ENCODE data around the gene COL3A1.

COL3A1 gene

GRCh38 chr2:188965563-188965962 is 8.6 kb upstream of the COL3A1 start:
- no peak for DNase-seq (ENCODE audit: low spot score in 2 of 2)
- Histone ChIP-seq H3K36me3 (replicated peaks) (no peaks in the 10 kb centered on the region), H3K4me3 (no peak overlapping the region), H3K9me3 (no peaks in the 10 kb centered on the region), H3K4me1 (no peaks in the 10 kb centered on the region), H3K27me3 (ENCODE audit: low read depth) (no peaks in the 10 kb centered on the region)
- in situ Hi-C loops (cut with MboI; ENCODE audit: low sequenced_read_pairs): no loop called here

- in situ Hi-C loops (cut with MboI; ENCODE audit: low sequenced_read_pairs): no loop called here
- Histone ChIP-seq H3K4me1 (no peaks in the 10 kb centered on the region), H3K27me3 (ENCODE audit: low read depth) (no peaks in the 10 kb centered on the region), H3K9me3 (no peaks in the 10 kb centered on the region), H3K4me3 (no peak overlapping the region), H3K36me3 (replicated peaks) (no peaks in the 10 kb centered on the region)
- DNase-seq (ENCODE audit: low spot score in 2 of 2): no peak
These were observed 8.0 kb upstream of the COL3A1 start for GRCh38 chr2:188966079-188966571.

DNA sequence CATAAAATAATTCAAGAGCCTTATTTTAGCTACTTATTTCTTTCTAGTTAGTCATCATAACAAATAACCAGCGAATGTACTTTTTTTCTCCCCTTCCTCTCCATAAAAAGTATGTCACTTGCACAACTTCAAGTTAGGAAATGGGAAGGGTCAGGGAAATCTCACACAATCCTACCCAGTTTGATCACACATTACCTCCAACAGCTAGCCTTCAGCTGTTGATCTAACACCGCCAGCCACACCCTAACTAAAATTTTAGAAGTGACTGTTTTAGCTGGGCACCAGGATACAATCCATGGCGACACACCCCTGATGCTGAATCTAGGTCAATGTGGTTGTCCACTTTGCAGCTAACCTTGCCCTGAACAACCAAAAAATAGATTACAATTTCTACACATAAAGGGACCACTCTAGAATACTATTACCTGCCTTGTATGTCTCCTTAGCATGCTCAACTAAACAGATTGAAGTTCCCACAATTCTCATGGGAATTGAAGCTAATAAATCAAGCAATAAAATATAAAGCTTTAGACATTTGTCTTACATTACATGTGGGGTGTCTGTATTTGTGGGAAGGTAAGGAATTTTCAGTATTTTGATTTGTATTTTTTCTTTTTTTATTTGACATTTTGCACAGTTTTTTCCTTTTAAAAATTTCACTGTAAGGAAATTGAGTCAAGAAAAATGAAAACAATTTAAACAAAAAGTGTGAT is 7.3 kb upstream of the COL3A1 start:
- Histone ChIP-seq H3K36me3 (replicated peaks) (no peaks in the 10 kb centered on the region), H3K4me3 (no peak overlapping the region), H3K27me3 (ENCODE audit: low read depth) (no peaks in the 10 kb centered on the region), H3K9me3 (no peaks in the 10 kb centered on the region), H3K4me1 (no peaks in the 10 kb centered on the region)
- DNase-seq (ENCODE audit: low spot score in 2 of 2): no peak
- in situ Hi-C loops (cut with MboI; ENCODE audit: low sequenced_read_pairs): no loop called here

GRCh38 chr2:188969236-188969635 is 4.9 kb upstream of the COL3A1 start:
- DNase-seq (ENCODE audit: low spot score in 2 of 2): no peak
- in situ Hi-C loops (cut with MboI; ENCODE audit: low sequenced_read_pairs): no loop called here
- no peaks in the 10 kb centered on the region for H3K4me1 ChIP-seq
- no peaks in the 10 kb centered on the region for H3K27me3 ChIP-seq (ENCODE audit: low read depth)
- no peaks in the 10 kb centered on the region for H3K9me3 ChIP-seq
- no peak overlapping the region for H3K4me3 ChIP-seq
- H3K36me3 ChIP-seq (replicated peaks): no peaks in the 10 kb centered on the region

GRCh38 chr2:188969651-188970050 is 4.5 kb upstream of the COL3A1 start:
- no peak overlapping the region for H3K4me3 ChIP-seq
- DNase-seq (ENCODE audit: low spot score in 2 of 2): no peak
- in situ Hi-C loops (cut with MboI; ENCODE audit: low sequenced_read_pairs): no loop called here
- H3K27me3 ChIP-seq (ENCODE audit: low read depth): no peaks in the 10 kb centered on the region
- no peaks in the 10 kb centered on the region; the same call in 1 of the 2 replicates for H3K4me1 ChIP-seq
- no peaks in the 10 kb centered on the region for H3K9me3 ChIP-seq
- H3K36me3 ChIP-seq (replicated peaks): no peaks in the 10 kb centered on the region

DNA sequence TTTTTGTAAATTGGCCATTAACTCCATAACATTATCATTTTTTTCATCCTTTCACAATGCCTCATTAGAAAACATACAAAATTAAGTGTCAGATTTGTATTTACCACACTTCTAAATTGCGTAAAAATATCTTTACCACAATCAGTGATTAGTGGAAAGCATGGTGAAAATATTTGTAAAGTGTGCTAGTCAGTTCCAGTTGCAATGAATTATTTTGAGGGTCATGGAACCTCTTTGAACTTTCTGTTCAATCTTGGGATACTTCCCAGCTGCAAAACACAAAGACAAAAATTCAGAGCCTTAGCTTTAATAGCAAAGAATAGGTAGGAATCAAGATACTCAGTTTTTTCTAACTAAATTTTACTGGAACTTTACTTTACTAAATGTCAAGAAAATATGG is 4.0 kb upstream of the COL3A1 start:
- Histone ChIP-seq H3K4me3 (no peak overlapping the region), H3K36me3 (replicated peaks) (no peaks in the 10 kb centered on the region), H3K9me3 (no peaks in the 10 kb centered on the region), H3K4me1 (no peaks in the 10 kb centered on the region; the same call in 1 of the 2 replicates), H3K27me3 (ENCODE audit: low read depth) (no peaks in the 10 kb centered on the region)
- DNase-seq (ENCODE audit: low spot score in 2 of 2): no peak
- in situ Hi-C loops (cut with MboI; ENCODE audit: low sequenced_read_pairs): no loop called here

- in situ Hi-C loops (cut with MboI; ENCODE audit: low sequenced_read_pairs): no loop called here
- H3K4me3 ChIP-seq: no peak overlapping the region
- no peaks in the 10 kb centered on the region for H3K27me3 ChIP-seq (ENCODE audit: low read depth)
- no peaks in the 10 kb centered on the region; the same call in 1 of the 2 replicates for H3K4me1 ChIP-seq
- H3K9me3 ChIP-seq: no peaks in the 10 kb centered on the region
- no peaks in the 10 kb centered on the region for H3K36me3 ChIP-seq (replicated peaks)
- DNase-seq (ENCODE audit: low spot score in 2 of 2): no peak
These were observed 2.7 kb upstream of the COL3A1 start for GRCh38 chr2:188971432-188971861.

DNA sequence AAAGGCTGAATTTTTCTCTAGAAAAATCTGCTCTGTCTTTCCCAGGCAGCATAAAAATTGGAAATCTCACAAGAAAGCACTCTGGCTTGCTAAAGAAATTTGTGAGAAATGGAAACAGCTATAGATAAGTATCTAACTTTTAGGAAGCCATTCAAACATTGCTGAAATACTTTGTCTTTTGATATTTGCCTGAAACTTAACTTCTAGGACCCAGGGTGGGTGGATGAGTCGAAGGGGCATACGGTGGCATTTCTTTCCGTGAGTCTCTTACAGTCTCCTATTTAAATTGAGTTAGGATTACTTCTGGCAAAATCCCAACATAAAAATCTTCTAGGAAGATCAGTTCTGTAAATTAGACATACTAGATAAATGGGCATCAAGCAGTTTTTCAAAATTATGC is 532 bp upstream of the COL3A1 start:
- Histone ChIP-seq H3K4me1 (no peaks in the 10 kb centered on the region; the same call in 1 of the 2 replicates), H3K36me3 (replicated peaks) (no peaks in the 10 kb centered on the region), H3K27me3 (ENCODE audit: low read depth) (no peaks in the 10 kb centered on the region), H3K9me3 (no peaks in the 10 kb centered on the region), H3K4me3 (no peak overlapping the region)
- DNase-seq (ENCODE audit: low spot score in 2 of 2): no peak
- in situ Hi-C loops (cut with MboI; ENCODE audit: low sequenced_read_pairs): no loop called here

DNA sequence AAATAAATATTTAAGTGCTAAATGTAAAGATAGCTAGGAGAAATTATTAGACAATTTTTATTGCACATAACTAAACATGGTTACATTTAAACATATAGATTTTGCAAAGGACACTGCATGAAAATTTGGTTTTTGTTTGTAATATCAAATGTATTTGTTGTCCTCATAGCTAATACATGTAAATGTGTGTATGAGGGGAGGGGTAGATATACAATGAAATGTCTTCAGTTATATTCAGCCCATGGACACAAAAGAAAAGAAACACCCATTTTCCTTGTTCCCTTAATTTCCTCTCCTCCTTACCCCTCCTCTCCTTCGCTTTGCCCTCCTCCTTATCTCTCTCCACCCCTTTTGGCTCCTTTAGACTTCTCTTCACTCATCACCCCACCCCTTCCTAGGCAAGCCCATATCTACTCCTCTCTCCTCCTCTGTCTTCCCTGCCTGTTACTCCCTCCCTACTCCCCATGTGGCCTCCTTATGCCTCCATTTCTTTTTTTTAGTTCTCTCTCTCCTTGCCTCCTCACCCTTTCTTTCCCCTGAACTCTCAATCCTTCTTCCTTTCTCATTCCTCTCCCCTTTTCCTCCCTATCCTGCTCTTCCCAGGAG is 1.4 kb downstream of the COL3A1 start:
- Histone ChIP-seq H3K9me3 (no peaks in the 10 kb centered on the region), H3K4me3 (no peak overlapping the region), H3K27me3 (ENCODE audit: low read depth) (no peaks in the 10 kb centered on the region), H3K36me3 (replicated peaks) (no peaks in the 10 kb centered on the region), H3K4me1 (peaks cover 3% of the 10 kb centered on the region)
- DNase-seq (ENCODE audit: low spot score in 2 of 2): no peak
- in situ Hi-C loops (cut with MboI; ENCODE audit: low sequenced_read_pairs): no loop called here

GRCh38 chr2:188976545-188977268 is 2.5 kb downstream of the COL3A1 start:
- Histone ChIP-seq H3K9me3 (no peaks in the 10 kb centered on the region), H3K27me3 (ENCODE audit: low read depth) (no peaks in the 10 kb centered on the region), H3K4me3 (no peak overlapping the region), H3K4me1 (peaks cover 3% of the 10 kb centered on the region), H3K36me3 (replicated peaks) (no peaks in the 10 kb centered on the region)
- no peak for DNase-seq (ENCODE audit: low spot score in 2 of 2)
- in situ Hi-C loops (cut with MboI; ENCODE audit: low sequenced_read_pairs): no loop called here

- no peaks in the 10 kb centered on the region for H3K27me3 ChIP-seq (ENCODE audit: low read depth)
- no peaks in the 10 kb centered on the region for H3K36me3 ChIP-seq (replicated peaks)
- in situ Hi-C loops (cut with MboI; ENCODE audit: low sequenced_read_pairs): no loop called here
- DNase-seq (ENCODE audit: low spot score in 2 of 2): no peak
- no peaks in the 10 kb centered on the region for H3K9me3 ChIP-seq
- H3K4me3 ChIP-seq: no peak overlapping the region
- peaks cover 3% of the 10 kb centered on the region for H3K4me1 ChIP-seq
These were observed 3.1 kb downstream of the COL3A1 start for GRCh38 chr2:188977317-188977716.

GRCh38 chr2:188978291-188979081 is 4.3 kb downstream of the COL3A1 start:
- Histone ChIP-seq H3K36me3 (replicated peaks) (no peaks in the 10 kb centered on the region), H3K27me3 (ENCODE audit: low read depth) (no peaks in the 10 kb centered on the region), H3K4me1 (peaks cover 3% of the 10 kb centered on the region), H3K9me3 (no peaks in the 10 kb centered on the region), H3K4me3 (no peak overlapping the region)
- peak; percentile 14 to 16 for DNase-seq (ENCODE audit: low spot score in 2 of 2)
- in situ Hi-C loops (cut with MboI; ENCODE audit: low sequenced_read_pairs): no loop called here

GRCh38 chr2:188979187-188980114 is 5.3 kb downstream of the COL3A1 start:
- DNase-seq (ENCODE audit: low spot score in 2 of 2): no peak
- in situ Hi-C loops (cut with MboI; ENCODE audit: low sequenced_read_pairs): no loop called here
- no peak overlapping the region for H3K4me3 ChIP-seq

More at GRCh38 chr2:188979187-188980114, 5.3 kb downstream of the COL3A1 start:
- H3K4me1 ChIP-seq: peaks cover 3% of the 10 kb centered on the region
- no peaks in the 10 kb centered on the region for H3K36me3 ChIP-seq (replicated peaks)
- no peaks in the 10 kb centered on the region for H3K27me3 ChIP-seq (ENCODE audit: low read depth)
- no peaks in the 10 kb centered on the region for H3K9me3 ChIP-seq

Data from HAP-1 (cell line).